ENCODE data around the gene ST6GALNAC3.
"Not testable (repeated sequence)": the region's sequence is repeated elsewhere in the genome, so short reads cannot be mapped to it uniquely, and the experiment has no call there.

Gene ST6GALNAC3

DNA sequence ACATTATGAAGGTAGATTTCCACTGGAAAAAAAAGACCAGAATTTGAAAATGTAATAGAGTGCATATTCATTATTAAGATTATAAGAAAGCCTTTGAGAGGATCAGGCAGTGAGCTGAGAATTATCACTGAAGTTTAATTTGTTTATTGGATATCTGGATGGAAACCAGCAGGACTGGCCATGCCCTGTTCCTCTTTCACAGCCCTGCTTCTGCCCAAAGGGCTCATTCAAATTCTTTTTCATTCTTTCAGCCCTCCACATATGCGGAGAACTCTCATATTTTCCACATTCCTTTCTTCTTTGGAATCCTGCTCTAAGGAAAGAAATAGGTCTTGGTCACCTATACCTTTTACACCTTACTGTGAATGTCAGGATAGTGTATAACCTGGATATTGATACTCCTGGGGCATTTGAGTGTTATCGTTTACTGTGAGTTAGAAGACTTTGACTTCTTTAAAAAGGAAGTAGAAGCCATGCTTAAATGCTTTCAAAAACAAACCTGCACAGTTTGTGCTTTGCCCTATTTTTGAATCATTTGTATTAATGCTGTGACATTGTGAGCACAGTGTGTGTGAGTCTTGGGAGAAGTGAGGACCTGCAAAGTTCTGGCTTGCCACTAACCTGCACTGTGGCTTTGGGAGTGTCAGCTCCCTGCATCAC lies 35.5 kb downstream of the ST6GALNAC3 start:
- DNase-seq, result no peak

DNA sequence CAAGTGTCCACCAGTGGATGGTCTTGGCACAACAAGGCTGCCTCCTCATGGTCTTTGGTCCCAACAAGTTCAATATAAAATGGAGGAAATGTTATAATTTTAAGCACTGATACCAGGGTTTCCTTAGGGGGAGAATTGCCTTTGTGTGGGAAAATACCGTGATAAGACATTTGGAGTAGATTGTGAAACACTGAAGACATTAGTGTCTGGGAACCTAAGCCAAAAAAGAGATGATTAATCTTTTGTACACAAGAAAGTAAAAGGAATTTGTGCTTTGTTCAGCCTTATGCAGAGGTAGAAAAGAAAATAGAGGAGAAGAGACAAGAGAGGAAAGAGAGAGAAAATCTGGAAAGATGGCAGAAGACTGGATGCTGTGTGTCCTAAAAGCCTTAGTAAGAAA lies 36.1 kb downstream of the ST6GALNAC3 start:
- no peak for DNase-seq

DNA sequence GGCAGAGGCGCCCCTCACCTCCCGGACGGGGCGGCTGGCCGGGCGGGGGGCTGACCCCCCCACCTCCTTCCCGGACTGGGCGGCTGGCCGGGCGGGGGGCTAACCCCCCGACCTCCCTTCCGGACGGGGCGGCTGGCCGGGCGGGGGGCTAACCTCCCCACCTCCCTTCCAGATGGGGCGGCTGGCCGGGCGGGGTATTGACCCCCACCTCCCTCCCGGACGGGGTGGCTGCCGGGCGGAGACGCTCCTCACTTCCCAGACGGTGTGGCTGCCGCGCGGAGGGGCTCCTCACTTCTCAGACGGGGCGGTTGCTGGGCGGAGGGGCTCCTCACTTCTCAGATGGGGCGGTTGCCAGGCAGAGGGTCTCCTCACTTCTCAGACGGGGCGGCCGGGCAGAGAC lies 37.8 kb downstream of the ST6GALNAC3 start:
- not testable (repeated sequence) for DNase-seq

DNA sequence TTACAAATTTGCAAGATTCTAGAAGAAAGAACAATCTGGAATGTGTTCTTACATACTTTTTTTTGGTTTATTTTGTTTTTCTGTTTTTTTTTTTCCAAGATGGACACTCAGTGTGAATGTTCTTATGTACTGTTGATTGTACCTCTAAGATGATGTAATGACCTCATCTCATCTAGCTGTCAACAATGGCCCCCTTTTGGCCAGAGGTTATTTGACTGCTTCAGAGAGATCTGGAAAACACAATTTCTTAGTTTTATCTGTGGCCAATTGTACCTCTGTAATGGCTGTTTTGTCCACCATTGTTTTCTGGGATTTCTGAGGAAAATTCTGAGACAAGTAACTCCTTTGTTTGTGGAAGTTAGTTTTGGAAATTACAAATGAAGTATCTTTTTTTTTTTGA lies 38.9 kb downstream of the ST6GALNAC3 start:
- no peak for DNase-seq

DNA sequence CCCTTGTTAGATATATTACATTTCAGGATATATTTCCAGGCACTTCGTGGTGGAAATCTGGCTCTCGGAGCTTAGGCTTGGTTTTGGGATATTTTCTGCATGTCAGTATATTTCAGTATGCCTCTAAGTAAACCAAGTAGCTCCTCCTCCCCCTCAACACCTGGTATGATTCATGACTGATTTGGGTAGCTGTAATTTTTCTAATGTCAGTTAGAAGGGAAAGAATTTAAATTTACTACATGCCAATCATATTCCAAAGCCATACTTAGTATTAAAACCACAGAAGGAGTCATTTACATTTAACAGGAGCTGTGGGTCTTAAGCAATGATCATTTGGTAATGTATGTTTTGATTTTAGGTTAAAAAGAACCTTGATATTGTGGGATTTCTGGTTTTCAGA lies 40.6 kb downstream of the ST6GALNAC3 start:
- no peak for DNase-seq

DNA sequence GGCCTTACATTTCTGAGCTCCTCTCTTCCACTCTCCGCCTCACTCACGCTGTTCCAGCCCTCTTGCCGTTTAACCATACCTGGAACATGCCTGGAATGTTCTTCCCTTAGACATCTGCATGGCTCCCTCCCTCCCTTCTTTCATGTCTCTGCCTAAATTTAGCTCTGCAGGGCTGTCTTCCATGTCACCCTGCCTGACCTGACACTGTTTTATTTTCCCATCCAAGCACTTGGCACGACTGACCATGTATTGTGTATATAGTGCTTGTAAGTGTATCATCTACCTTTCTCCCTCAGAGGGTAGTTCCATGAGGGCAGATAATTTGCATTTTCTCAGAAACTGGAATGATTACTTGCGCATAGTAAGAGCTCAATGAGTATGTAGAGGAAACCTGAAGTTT lies 47.3 kb downstream of the ST6GALNAC3 start:
- no peak for DNase-seq

DNA sequence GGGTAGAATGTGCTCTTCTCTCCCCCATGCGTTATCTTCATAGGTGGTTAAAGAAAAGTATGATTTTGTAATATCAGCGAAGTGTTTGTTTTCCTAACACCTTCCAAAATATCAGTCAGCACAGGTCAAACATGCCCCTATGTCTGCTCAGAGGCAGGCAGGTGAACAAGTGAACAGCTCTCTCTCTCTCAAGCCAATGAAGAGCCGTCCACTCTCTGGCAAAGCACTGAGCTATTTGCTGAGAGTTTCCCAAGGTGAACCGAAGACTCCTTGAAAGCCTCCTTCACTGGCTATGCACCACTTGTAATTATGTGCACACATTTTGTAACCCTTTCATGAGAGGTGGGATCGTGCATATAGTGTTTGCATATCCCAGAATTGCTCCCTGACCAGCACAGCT lies 47.7 kb downstream of the ST6GALNAC3 start:
- DNase-seq, result no peak

DNA sequence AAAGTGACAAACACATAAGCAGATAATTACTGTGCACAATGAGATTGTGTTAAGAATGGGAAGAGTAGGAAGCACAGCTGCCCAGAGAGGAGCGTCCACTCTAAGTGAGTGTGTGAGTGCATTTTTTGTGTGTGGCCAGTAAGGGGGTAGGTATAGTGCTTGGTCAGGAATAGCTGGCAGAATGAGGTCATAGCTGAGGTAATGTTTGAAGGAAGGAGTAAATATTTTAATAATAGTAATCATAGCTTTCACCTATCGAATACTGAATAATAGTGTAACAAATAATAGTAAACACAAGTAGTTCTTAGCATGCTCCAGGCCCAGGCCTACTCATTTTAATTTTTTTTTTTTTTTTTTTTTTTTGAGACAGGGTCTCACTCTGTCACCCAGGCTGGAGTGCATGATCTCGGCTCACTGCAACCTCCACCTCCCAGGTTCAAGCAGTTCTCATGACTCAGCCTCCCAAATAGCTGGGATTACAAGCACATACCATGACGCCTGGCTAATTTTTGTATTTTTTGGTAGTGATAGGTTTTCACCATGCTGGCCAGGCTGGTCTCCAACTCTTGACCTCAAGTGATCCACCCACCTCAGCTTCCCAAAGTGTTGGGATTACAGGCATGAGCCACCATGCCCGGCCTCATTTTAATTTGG lies 49.0 kb downstream of the ST6GALNAC3 start:
- not testable (repeated sequence) for DNase-seq

DNA sequence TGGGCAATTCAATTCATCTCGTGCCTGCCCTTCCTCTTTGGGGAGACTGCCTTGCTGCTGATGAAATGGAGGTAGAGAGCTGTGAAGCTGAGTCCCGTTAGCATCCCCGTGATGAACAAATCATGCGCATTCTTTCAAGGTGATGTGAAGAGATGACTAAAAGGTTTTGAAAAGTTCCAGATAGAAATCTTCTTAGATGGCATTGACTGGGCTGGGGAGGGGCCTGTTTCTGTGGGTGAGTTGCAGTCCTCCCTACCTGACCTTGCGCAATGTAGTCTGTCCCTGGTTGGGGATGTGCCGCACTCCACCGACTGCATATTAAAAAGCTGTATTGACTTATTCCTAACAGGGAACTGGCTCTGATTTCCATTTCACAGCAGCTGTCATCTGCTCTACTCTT lies 49.6 kb downstream of the ST6GALNAC3 start:
- no peak for DNase-seq

DNA sequence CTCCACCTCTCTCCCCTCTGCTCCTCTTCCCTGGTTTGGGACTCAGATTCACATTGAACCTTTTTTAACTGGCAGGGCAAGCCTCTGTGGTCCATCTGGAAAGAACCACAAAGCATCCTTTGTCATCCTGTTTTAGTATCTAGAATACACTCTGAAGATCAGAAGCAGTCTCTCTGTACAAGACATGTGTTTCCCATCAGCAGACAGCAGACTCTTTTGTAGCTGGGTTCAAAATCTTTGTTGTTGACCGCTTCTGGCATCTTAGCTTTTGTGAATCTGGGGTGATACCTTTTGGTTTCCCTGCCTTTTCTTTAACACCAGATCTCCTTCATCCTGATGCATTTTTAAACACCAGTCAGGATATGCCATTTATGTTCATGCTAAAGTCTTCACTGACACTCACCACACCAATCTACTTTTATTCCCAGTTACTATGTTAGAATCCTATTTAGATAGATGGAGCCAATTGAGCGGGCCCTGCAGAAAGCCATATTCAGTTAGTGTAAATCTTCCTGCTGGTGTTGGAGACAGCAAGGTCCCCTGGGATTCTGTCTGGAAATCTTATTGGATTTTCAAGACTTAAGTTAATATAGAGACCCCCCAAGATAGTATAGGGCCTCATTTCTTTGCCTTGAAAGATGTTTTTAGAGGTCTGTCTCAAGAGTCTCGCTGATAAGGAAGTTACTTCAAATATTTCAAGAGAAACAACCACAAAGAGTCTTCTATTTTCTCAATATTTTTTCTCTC lies 51.1 kb downstream of the ST6GALNAC3 start:
- no peak for DNase-seq

DNA sequence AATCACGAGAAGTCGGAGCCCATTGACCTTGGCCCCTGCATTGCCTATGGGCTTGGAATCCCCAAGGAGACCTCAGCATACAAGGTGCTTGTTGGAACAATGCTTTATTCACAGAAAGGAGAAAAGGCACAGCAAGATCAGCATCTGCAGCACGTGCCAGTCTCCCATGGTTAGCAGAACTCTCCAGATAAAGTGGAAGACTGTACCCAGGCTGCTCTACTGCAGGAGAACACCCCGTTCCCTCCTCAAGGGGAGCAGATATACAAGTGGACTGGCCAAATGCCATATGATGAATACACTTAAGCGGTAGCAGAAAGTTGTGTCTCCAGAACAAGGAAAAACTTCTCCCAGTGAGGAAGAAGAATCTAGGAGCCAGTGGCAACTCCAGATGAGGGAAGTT lies 53.5 kb downstream of the ST6GALNAC3 start:
- DNase-seq, result no peak

DNA sequence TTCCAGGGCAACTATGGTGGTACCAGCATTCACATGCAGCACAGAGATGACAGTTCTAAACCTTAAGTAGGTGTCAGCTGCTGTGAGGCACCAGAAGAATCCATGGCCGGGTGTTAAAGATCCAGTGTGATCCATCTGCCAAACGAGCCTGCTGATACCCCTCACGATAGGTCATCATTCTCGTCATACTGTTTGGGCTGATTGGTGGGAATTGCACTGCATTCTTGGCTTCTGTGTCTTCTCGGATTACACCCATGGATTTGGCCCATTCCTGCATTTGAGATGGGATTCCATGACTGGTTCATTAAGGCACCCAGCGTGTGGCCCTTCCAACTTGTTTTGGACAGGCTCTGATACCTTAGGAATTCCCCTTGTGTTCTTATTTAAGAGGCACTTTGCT lies 55.2 kb downstream of the ST6GALNAC3 start:
- DNase-seq, result no peak

DNA sequence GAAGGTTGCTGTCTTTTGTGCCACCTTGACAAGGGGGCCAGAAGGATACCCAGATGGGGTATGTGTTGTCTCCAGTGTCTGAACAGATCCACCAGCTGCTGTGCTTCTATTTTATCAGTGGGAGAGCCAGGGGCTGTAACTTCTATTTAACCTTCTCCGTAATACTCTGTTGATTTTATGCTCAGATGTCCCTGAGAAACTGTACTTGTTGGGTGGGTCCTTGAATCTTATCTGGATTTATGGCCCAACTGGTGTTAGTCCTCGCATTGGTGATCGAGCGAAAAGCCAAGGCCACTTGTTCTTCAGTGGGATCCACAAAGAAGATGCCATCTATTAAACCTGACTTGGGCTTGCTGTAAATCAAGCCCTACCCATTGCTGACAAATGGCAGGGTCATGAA lies 56.4 kb downstream of the ST6GALNAC3 start:
- DNase-seq, result no peak

DNA sequence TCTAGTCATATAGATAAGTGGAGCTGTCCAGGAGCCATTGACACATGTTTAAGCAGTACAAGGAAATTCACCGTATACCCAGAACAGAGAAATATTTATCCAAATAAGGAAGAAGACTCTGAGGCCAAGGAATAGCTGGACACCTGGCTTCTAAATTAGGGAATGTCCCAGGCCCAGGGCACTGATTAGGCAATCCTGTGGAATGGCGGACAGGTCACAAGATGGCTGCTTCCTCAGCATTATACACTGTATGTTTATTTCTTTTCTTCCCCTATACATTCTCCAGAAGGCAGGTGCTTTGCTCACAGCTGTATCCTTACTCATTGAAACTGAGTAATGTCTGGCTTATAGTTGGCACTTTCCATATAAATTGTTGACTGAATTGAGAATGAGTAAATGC lies 59.4 kb downstream of the ST6GALNAC3 start:
- no peak for DNase-seq

DNA sequence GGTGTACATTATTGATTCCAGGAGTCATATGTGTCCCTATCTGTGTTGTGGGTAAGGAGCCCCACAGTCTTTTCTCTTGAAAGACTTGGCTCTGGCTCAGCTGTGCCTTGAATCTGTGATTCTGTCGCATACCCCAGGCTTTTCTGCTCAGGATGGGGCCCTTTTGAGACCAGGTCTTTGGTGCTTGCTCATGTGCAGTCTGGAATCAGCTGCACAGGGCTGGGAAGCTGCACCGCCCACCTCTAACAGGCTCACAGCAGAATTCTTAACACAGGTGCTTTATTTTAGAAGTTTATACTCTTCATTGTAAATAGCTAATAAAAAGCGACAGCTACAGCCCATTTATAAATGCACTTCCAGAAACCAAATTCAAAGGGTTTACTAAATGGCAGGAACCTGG lies 61.3 kb downstream of the ST6GALNAC3 start:
- no peak for DNase-seq

DNA sequence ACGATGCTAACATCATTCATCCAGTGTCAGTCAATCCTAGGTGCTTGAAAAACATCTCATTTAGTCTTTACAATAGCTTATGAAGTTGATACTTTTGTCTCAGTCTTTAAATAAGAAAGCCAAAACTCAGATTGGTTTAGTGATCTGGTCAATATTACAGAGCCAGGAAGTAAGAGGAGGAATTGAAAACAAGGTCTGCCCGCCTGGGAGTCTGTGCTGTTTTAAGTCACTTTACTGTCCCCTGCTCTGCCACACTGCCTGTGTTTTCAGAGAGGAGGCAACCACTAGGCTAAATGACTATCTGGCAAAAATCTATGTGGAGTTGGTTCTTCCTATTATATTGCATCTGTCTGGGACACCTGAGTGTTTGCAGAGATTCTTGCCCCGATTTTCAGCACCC lies 62.3 kb downstream of the ST6GALNAC3 start:
- DNase-seq, result no peak

DNA sequence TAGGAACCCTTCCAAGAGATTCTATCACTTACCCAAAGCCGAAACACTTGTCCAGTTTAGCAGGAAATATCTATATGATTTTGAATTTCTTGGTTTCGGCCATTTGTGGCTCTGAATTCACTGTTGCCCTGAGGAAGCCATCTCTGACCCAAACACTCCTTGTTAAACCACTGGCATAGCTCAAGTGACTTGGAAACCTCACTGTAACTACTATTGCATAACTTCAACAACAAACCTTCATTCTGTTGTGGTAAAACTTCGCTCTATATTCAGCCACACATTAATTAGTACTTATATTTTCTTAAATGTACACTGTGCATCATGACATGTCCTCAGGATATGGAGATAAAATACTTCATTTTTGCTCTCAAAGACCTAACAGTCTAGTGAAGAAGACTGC lies 63.2 kb downstream of the ST6GALNAC3 start:
- no peak for DNase-seq

DNA sequence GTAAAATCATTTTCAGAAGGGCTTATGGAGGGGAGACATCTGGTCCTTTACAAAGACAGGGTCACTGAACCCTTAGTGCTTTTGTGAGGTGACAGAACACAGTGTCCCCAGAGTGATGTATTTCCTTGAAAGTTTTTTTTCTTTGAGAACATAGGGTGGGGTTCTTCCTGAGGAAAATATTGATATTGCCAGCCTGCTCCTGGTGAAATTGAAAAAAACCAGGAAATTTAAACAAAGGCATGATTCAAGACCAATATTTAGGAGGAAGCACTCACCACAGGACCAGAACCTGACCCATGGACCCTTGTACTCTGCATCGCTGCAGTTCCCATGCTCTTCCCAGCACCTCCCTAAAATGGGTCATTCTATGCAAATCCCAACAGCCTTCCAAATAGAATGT lies 63.7 kb downstream of the ST6GALNAC3 start:
- DNase-seq, result no peak

DNA sequence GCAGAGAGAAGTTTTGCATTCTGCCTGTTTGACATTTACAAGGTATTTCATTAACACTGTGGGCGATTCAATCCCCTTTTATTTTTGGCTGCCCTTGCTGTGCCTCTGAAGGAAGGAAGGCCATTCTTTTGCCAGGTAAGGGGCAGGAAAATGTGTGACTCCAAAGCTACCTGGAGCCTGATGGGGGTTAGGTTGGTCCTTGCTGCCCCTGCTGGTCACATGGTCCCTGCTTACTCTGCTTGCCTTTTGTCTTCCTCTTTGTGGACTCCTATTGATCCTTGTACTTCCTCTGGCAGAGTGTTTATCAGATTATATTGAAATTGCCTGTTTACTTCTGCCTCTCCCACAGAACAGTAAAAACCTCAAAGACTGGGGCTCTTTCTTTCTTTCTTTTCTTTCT lies 65.7 kb downstream of the ST6GALNAC3 start:
- DNase-seq, result no peak

DNA sequence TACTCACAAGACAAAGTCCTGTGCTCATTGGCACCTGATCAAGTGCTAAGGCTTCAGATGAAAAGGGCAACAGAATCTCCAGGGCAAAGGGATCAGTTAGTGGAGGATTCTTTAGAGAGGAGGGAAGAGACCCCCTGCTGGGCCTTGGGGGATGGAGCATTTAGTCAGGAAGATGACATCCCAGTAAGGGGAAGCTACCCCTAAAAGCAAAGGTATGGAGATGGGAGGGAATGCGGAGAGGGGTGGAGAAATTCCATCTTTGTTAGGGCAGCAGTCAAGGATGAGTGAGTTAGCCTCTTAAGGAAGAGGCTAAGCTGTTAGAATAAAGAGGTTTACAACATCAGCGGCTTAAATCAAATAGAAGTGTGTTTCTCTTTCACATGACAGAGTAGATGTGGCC lies 67.4 kb downstream of the ST6GALNAC3 start:
- DNase-seq, result no peak

DNA sequence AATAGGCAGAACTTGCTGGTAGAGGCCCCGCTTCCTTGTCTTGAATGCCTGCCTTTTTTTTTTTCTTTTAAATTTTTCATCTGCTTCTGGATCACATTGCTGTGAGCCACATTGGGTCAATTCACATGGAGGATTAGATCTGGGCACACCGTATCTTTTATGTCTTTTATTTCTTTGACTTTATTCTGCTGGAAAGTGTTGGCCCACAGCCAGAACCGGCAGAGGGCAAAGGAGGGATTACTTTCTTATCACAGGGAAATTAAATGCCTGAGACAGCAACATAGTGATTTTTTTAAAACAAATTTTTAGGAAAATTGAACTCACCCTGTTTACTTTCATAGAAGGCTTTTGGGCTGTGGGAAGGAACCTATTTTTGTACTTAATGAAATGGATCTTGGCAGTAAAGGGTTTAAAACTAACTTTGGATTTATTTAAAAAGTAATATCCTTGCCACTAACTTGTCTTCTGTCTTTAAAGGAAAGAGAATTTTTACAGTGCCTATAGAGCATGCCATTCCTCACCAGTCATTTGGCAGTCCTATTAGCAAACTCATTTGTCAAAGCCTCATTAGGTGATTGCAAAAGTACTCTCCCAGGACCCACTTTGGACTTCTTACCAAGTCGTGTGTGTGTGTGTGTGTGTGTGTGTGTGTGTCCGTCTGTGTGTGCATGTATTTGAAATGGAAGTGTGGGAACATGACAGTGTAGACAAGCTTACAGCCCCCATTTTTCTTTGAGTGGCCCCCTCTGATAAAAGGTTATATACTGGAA lies 68.4 kb downstream of the ST6GALNAC3 start:
- no peak for DNase-seq

DNA sequence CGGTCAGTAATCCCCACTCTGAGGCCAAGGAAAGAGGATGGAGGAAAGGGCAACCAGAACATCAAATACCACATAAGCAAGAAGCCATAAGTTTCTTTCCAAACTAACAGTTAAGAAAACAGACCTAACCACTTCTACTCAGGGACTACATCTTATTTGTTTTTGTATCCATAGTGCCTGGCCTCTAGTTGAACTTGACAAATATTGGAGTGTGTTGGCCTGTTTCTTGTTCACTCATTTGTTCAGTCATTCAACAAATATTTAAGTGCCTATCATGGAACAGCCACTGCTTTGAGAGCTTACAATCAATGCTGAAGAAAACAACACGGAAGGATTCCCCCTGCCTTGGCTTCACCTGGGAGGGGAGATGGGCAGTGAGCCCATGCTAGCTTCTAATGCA lies 69.7 kb downstream of the ST6GALNAC3 start:
- no peak for DNase-seq

DNA sequence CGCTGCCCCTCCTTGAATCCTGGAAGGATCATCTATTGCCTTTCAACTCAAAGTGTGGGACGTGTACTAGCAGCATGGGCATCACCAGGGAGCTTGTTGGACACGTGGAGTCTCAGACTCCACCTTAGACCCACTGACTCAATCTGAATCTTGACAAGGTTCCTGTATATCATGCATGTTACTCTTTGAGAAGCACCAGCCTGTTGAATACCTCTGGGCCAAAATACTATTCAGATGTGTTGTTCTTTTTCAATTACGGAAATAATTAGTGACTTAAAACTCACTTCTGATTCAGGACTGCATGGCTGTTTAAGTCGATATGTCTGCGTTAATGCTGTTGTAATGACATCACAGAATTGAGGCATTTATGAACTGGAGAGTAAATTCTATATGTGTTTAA lies 70.8 kb downstream of the ST6GALNAC3 start:
- DNase-seq, result no peak

DNA sequence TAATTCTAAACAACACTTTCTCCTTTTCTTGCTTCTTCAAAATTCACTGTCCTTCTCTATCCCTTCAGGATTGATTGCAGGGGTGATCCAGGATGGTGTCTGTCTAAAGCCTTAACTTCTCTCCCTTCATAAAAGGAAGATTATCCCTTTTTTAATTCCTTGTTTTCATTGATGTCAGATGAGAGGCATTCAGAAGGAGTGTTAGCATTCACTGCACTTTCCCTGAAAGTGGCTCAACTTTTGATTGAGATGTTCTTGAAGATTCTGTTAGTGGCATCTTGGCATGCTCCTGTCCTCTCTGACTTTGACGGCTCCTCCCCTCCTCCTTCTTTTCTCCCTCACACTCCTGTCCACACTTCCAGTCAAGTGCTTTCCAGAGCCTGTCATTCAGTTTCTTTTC lies 71.6 kb downstream of the ST6GALNAC3 start:
- no peak for DNase-seq
